Thoracic aorta (tissue), 2 donors: Measurements from ENCODE around the gene DDX51. TPM values are rescaled to one million over a fixed set of nuclear protein-coding genes. Genes with fewer than 3 reads are reported as not detected.

Source experiments
- ATAC-seq: fragments of 150-250 bp; one replicate; pipeline ENCODE4 v1.8.0; 2017; ENCODE audit warnings: low read depth; ENCODE audit not compliant: insufficient number of reproducible peaks, low FRiP score
- DNase-seq: peaks from one replicate; pipeline ENCODE4 v3.0.0-alpha.2; 2020; ENCODE audit warnings: low spot score
- H3K27ac ChIP-seq, 2 donors: fragments of 200-600 bp; sonication (generic); 1 replicate in 1 of 2; 2 replicates in 1 of 2; pipeline ENCODE4 v1.5.1; 2016; ENCODE audit warnings: mild to moderate bottlenecking in 2 of 2, moderate library complexity in 2 of 2
- H3K27me3 ChIP-seq: fragments of 200-600 bp; sonication (generic); replicated peaks from 2 replicates; pipeline ENCODE4 v1.6.0; 2016; ENCODE audit warnings: mild to moderate bottlenecking; ENCODE audit not compliant: insufficient read depth
- H3K36me3 ChIP-seq: fragments of 200-600 bp; sonication (generic); one replicate; pipeline ENCODE4 v1.5.1; 2016
- H3K4me1 ChIP-seq, 2 donors: fragments of 200-600 bp; sonication (generic); 1 replicate in 1 of 2; 2 replicates in 1 of 2; pipeline versions ENCODE4 v1.5.1 to v1.6.0; 2016; ENCODE audit warnings: low read depth in 2 of 2, mild to moderate bottlenecking in 1 of 2; ENCODE audit not compliant: control insufficient read depth in 1 of 2
- H3K4me3 ChIP-seq: fragments of 200-600 bp; sonication (generic); 2 replicates; pipeline ENCODE4 v1.5.1; 2016; ENCODE audit warnings: mild to moderate bottlenecking
- H3K9me3 ChIP-seq: fragments of 200-600 bp; sonication (generic); 2 replicates; pipeline ENCODE4 v1.5.1; 2016
- total RNA-seq, 2 donors: library from RNA; depleted of rRNA; stranded (reverse); fragments of >200 nt; gene quantifications; one replicate each; pipeline versions ENCODE4 v1.1.0 to v1.2.3, GENCODE V29; 2016
- TF ChIP-seq, protein P1 (sequence below): fragments of 200-600 bp; sonication (generic); IDR thresholded peaks from one replicate; pipeline ENCODE4 v1.5.1; 2019; ENCODE audit warnings: antibody characterized with exemption

The DDX51 gene
- total RNA-seq, 2 donors from 2014 or later, result 9.7 to 24.8 TPM

GRCh38 chr12:132186208-132186856 lies 42.2 kb upstream of the DDX51 start:
- Histone ChIP-seq H3K27me3 (no peaks in the 10 kb centered on the region), H3K4me1 (peaks cover 6 to 10% of the 10 kb centered on the region in 2 donors), H3K36me3 (no peaks in the 10 kb centered on the region), H3K9me3 (no peaks in the 10 kb centered on the region), H3K27ac (no peak overlapping the region), H3K4me3 (peak overlapping the region; percentile 59)
- DNase-seq, result no peak
- TF ChIP-seq, protein P1, sequence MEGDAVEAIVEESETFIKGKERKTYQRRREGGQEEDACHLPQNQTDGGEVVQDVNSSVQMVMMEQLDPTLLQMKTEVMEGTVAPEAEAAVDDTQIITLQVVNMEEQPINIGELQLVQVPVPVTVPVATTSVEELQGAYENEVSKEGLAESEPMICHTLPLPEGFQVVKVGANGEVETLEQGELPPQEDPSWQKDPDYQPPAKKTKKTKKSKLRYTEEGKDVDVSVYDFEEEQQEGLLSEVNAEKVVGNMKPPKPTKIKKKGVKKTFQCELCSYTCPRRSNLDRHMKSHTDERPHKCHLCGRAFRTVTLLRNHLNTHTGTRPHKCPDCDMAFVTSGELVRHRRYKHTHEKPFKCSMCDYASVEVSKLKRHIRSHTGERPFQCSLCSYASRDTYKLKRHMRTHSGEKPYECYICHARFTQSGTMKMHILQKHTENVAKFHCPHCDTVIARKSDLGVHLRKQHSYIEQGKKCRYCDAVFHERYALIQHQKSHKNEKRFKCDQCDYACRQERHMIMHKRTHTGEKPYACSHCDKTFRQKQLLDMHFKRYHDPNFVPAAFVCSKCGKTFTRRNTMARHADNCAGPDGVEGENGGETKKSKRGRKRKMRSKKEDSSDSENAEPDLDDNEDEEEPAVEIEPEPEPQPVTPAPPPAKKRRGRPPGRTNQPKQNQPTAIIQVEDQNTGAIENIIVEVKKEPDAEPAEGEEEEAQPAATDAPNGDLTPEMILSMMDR, result no peak
- ATAC-seq, result no peak

GRCh38 chr12:132185705-132186104 lies 41.6 kb upstream of the DDX51 start:
- Histone ChIP-seq H3K27me3 (no peaks in the 10 kb centered on the region), H3K9me3 (no peaks in the 10 kb centered on the region), H3K4me3 (peak overlapping the region; percentile 59), H3K27ac (no peak overlapping the region), H3K4me1 (peaks cover 6 to 8% of the 10 kb centered on the region in 2 donors), H3K36me3 (no peaks in the 10 kb centered on the region)
- ATAC-seq (no peak), DNase-seq (no peak)
- TF ChIP-seq, protein P1, result no peak

DNA sequence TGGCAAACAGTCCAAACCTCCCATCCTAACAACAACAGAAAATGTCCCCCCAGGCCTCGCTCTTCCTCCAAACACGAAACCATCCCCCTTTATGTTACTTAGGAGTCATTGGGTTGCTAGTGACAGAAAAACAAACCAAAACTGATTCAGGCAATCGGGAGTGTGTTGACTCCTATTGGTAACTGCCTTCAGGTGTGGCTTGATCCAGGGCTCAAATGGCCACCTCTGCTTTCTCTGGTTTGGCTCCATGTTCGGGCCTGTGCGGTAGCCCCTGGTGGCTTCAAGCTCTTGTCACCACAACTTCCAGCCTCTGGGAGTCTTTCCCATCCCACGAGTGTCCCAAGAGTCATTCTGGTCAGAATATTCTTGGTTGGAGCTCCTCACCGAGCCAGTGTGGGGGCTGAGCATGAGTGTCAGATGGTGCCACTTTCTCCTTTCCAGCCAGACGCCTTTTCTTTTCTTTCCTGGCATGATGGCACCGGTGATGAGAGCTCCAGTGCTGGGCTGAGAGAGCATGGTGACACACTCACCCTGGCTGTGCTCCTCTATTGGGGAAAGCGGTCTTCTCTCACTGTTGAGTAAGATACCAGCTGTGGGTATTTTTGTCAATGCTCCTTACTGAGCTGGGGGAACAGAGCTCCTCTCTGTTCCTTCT lies 38.7 kb upstream of the DDX51 start:
- Histone ChIP-seq H3K4me1 (no peaks in the 10 kb centered on the region), H3K27ac (no peak overlapping the region), H3K27me3 (no peaks in the 10 kb centered on the region), H3K9me3 (no peaks in the 10 kb centered on the region), H3K36me3 (no peaks in the 10 kb centered on the region), H3K4me3 (no peak overlapping the region)
- ATAC-seq (no peak), DNase-seq (no peak)
- TF ChIP-seq, protein P1, result no peak

DNA sequence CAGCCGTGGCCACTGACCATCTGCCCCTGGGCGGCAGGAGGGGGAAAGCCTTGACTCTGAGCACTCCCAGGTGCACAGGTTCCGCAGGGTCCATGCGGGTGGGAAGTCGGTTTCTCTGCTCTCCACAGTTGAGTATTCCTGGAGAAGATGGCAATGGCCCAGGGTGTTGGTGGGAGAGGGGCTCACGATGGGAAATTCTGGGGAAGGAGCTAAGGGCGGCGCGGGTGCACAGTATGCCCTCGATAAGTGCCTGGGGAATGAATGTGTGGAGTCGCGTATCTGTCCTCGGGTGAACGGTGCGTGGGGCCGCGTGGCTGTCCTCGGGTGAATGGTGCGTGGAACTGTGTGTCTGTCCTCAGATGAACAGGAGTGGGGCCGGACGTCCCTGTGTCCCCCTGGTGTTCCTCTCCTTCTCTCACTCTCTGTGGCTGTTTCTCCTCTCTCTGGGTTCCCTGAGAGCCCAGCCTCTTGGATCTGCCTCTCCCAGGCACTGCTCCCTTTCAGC lies 38.1 kb upstream of the DDX51 start:
- H3K27me3 ChIP-seq, result no peaks in the 10 kb centered on the region
- ATAC-seq (no peak), DNase-seq (no peak)
- TF ChIP-seq, protein P1, result no peak
- H3K4me1 ChIP-seq, result no peaks in the 10 kb centered on the region
- H3K27ac ChIP-seq, result no peak overlapping the region
- H3K36me3 ChIP-seq, result no peaks in the 10 kb centered on the region
- H3K9me3 ChIP-seq, result no peaks in the 10 kb centered on the region
- H3K4me3 ChIP-seq, result no peak overlapping the region

GRCh38 chr12:132181570-132182200 lies 37.6 kb upstream of the DDX51 start:
- Histone ChIP-seq H3K27ac (no peak overlapping the region), H3K36me3 (no peaks in the 10 kb centered on the region), H3K4me1 (no peaks in the 10 kb centered on the region), H3K27me3 (no peaks in the 10 kb centered on the region), H3K9me3 (no peaks in the 10 kb centered on the region), H3K4me3 (no peak overlapping the region)
- no peak for ATAC-seq
- no peak for DNase-seq
- TF ChIP-seq, protein P1, result no peak
